ENCODE results near the gene NRF1.

GRCh38 chr7:129774359-129774758 is 162.8 kb downstream of the NRF1 start:
- TF ChIP-seq CTCF (IDR thresholded peaks at IDR 0.05) (no peak), POLR2AphosphoS5 (IDR thresholded peaks at IDR 0.05; ENCODE audit: insufficient read depth in 1 of 2, low read depth in 1 of 2) (no peak), POLR2A (IDR thresholded peaks at IDR 0.05) (no peak)

All from vagina (tissue), 2 donors.